HG02798 (cell line): Measurements from ENCODE around the gene CHPF2.

Experiments used
- ATAC-seq: cut with Tn5 transposase; IDR thresholded peaks from one replicate; pipeline ENCODE4 v1.9.1; 2021; ENCODE audit warnings: mild to moderate bottlenecking; ENCODE audit not compliant: unreplicated experiment, poor library complexity

Gene CHPF2

DNA sequence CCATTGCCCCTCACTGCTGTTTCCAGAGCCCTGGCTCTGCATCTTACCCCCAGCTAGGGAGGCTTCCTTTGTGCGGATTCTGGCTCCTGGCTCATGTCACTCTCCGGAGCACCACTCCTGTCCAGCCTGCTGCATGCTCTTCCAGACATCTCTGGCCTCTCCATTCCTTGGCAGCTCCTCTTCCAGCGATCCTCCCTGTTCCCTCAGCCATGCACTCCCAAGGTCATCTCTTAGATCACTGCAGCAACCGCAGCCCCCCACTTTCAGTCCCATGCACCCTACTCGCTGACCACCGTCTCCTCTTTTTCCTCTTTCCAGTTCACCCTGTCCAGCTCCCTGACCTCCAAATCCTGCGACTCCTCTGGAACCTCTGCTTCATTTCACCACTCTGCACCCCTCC, 23.1 kb downstream of the CHPF2 start:
- no peak for ATAC-seq

DNA sequence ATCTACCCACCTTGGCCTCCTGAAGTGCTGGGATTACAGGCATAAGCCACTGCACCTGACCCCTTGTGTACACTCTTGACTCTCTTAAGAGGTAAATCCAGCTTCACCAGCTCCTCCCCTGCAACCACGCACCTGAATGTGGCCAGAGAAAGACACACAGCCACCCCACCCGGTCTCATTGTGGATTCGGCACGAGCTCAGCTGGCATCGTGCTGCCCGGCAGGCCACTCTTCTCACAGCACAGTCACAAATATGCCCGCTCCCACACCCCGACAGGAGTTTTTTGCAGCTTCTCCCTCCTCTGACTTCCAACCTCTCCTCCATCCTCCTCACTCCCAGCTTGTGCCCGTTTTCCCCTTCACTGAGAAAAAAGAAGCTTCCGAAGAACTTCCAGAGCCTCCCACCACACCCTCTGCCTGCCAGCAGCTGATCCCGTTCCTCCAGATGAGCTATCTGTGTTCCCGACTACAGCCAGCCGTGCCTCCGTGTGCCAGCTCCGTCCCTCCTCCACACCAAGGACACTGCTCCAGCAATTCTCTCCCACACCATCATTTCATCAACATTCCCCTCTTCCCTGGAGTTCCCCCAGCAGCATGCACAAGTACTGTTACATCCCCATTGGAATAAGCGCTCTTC, 24.2 kb downstream of the CHPF2 start:
- no peak for ATAC-seq

GRCh38 chr7:151257990-151258389, 25.7 kb downstream of the CHPF2 start:
- no peak for ATAC-seq

DNA sequence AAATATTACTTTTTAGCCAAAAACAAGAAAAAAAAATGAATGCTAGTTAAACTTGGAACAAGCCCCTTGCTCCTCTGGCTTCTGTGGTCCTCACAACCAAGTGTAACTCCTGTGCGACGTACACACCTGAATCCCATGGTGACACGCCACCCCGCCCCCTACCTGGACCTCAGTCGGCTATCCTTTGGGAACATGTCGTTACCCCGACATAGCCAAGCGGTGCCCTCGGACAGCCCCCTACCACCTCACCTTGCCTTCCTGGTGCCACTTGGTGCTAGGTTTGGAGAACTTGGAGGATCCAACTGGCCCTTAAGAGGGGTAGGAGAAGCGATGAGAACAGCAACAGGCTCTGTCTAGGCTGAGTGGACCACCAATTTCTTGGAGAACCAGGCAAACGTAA, 28.2 kb downstream of the CHPF2 start:
- no peak for ATAC-seq

- no peak for ATAC-seq
Observed at GRCh38 chr7:151260883-151261282, 28.6 kb downstream of the CHPF2 start.

GRCh38 chr7:151261529-151261928, 29.2 kb downstream of the CHPF2 start:
- no peak for ATAC-seq

GRCh38 chr7:151264615-151265014, 32.3 kb downstream of the CHPF2 start:
- ATAC-seq: no peak

GRCh38 chr7:151265351-151265931, 33.2 kb downstream of the CHPF2 start:
- ATAC-seq: no peak

DNA sequence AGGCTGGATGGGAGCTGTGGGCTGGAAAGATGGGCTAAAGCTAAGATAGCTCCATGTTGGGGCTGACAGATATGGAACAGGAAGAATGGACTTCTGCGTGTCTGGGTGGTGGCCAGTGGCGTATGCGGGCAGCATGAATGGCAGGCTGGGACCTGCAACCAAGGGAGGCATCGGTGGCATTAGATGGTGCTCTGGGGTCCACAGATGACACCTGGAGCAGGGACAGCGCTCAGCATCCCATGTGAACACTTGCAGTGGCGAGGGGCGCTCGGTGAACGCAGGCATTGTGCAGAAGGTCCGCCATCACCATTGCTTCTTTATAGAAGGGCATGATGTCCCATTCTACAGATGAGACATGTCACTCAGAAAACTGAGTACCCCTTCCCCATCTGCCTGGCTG, 37.2 kb downstream of the CHPF2 start:
- no peak for ATAC-seq

- no peak for ATAC-seq
Observed at GRCh38 chr7:151271699-151272355, 39.5 kb downstream of the CHPF2 start.

DNA sequence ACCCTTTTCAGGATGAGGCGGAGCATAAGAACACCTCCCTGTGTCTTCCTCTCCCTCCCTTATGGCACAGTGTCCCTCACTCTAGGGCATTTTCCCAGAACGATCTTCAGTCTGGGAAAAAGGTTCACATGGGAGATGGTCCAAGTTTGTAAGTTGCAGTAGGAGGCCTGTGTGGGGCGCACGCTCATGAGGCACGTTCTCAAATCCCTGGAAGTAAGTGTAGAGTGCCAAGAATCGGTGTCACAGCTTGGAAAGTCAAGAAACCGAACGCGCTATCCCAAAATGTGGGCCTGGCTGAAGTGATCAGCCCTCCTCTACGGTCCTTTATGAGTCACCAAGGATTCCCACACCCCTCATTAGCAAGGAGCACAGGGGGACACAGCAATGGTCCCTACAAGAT, 40.1 kb downstream of the CHPF2 start:
- ATAC-seq: no peak

DNA sequence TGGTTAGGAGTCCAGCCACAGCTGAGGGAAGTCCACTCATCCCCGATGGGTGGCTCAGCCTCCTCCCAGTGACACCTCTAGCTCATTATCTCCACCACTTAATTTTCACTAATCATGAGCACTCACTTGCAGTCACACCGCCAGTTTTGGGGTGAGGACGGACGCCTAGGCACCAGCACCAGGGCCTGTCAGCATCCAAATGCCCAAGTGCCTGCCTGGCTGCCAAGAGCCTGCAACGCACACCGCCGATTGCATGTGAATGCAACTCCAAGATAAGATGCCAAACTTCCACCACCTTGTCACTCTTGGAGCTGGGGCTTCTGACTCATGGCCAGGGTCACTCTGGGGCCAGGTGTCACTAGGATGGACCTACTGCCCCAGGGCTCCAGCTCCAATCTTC, 40.6 kb downstream of the CHPF2 start:
- no peak for ATAC-seq

- ATAC-seq: no peak
Observed at GRCh38 chr7:151273651-151274390, 41.5 kb downstream of the CHPF2 start.

DNA sequence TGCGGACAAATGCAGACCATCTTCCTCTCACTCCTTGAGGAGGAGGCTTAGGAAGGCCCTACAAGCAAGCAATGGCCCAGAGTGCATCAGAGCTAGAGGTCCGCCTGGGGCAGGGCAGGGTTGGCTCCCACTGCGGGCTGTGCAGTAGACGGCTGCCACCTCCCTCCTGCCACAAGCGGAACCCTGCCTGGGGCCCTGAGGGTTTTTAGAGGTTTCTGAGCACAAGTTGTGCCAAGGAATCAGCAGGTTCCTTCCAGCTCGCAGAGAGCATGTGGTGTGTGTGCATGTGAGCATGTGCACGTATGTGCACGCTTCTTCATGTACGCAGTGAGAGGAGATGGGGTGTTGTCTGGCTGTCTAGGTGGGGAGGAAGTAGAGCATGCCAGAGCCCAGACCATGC, 42.1 kb downstream of the CHPF2 start:
- no peak for ATAC-seq

GRCh38 chr7:151274936-151275812, 42.9 kb downstream of the CHPF2 start:
- ATAC-seq: no peak

- no peak for ATAC-seq
Observed at GRCh38 chr7:151275813-151276577, 43.7 kb downstream of the CHPF2 start.

GRCh38 chr7:151276666-151277590, 44.6 kb downstream of the CHPF2 start:
- peak; percentile 71 for ATAC-seq

- no peak for ATAC-seq
Observed at GRCh38 chr7:151277631-151278030, 45.3 kb downstream of the CHPF2 start.

DNA sequence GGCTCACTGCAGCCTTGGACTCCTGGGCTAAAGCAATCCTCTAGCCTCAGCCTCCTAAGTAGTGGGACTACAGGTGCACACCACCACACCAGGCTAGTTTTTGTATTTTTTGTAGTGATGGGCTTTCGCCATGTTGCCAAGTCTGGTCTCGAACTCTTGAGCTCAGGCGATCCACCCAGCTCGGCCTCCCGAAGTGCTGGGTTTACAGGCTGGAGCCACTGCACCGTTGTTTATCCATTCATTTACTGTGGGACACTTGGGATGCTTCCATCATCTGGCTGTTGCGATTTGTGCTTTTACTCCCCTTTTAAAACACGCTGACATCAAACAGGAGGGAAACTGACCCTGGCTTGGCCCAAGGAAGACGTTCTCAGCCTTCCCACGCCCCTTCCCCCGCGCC, 46.7 kb downstream of the CHPF2 start:
- ATAC-seq: no peak
